ENCODE results near the gene DPF3.

The DPF3 gene

DNA sequence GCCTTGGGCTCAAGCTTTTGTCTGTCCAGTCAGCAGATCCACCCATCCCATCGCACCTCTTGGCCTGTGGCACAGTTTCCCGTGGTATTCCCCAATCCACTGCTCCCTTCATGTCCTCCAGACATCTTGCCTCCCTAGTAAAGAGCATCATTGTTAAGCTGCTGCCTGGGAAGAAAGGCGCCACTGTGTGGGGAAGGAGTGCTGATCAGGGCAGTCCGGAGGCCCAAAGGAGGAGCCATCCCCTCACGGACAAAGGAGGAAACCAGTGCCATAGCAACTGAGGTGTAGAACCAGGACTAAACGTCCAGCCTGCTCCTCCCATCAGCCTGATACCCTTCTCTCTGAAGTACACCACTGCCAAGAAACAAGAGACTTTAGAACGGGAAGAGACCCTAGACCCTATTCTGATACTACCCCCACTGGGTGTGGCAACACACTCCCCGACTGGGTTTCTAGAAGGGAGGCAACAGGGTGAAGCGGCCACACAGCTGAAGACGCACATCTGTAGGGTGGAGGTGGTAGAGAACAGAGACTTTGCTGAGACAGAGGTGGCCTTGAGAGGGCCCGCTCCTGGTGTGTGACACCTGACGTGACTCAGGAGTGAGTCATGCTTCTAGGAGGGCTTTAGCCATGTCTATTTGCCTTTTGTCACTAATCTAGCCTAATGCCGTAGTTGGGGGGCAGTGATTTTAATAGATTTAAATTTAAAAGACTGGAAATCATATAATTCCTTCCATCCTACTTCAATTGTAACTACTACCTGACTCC is 185.0 kb downstream of the DPF3 start:
- no peak for DNase-seq

DNA sequence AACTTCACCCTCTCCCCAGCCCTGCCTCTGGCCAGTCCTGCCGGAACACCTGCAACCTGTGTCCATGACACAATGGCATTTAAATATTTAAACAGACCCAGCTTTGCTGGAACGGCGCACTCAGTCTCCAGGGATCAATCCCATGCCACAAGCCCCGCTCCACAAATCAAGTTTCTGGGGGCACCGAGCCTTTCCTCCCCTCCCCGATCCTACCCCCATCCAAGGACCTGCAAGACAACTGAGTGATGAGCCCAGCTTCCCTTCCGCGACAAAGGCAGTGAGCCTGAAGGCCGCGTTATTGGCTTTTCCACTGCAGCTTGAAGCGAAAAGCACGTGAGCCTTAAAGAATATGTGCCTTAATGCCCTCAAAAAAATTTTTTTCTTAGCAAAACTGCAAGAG is 185.7 kb downstream of the DPF3 start:
- no peak for DNase-seq

GRCh38 chr14:72706485-72706884 is 187.4 kb downstream of the DPF3 start:
- DNase-seq, result no peak

DNA sequence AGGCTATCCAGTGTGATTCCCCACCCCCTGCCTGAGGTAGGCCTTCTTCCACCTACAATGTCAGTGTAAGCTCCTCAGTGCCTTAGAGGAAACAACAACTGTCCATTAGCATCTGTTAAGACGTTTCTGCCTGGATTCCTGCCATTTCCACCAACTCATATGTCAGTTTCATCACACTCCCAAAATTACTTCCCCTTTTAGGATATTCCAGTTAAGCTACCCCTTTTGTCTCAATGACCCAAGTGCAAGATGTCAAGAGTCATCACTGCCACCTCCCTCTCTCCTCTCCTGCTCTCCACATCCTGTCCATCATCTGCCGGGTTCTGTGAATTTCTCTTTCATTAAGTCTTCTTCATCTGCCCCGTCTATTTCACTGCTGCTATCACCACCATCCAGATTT is 189.4 kb downstream of the DPF3 start:
- DNase-seq, result no peak

DNA sequence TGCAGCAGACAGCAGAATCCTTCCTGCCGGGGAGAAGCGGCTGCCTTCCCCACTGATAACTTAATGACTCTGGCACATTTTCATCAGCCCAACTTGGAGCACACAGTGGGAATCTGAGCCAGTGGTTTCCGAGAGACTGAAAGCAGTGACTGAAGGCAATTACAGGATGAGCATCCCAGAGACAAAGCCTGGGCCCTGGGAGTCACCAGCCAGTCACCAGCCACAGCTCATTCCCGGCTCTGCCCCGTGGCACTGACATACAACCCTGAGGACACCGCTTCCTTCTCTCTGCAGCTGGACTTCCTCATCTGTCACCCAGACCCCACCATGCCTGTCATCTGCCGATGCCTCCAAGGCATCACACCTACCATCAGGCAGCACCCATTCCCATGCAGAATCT is 192.3 kb downstream of the DPF3 start:
- DNase-seq, result no peak

DNA sequence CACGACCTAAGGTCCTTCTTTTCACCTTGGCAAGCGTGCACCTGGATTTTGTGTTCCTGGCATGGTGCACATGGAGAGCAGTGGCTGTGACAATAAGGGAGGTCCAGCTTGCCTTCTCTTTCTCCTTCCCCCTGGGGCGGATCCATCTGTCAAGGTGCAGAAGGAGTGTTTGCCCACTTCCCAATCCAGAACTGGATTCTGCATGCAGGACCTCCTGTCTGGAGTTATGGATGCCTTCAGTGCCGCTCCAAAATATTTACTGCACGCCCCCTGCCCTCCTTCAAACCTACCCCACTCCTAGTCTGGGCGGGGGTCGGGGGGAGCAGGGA is 192.7 kb downstream of the DPF3 start:
- no peak for DNase-seq

GRCh38 chr14:72700338-72701236 is 193.3 kb downstream of the DPF3 start:
- DNase-seq, result no peak

GRCh38 chr14:72699852-72700257 is 194.0 kb downstream of the DPF3 start:
- no peak for DNase-seq

- DNase-seq, result no peak
Observed at GRCh38 chr14:72699443-72699842, 194.5 kb downstream of the DPF3 start.

GRCh38 chr14:72692696-72693095 is 201.2 kb downstream of the DPF3 start:
- no peak for DNase-seq

DNA sequence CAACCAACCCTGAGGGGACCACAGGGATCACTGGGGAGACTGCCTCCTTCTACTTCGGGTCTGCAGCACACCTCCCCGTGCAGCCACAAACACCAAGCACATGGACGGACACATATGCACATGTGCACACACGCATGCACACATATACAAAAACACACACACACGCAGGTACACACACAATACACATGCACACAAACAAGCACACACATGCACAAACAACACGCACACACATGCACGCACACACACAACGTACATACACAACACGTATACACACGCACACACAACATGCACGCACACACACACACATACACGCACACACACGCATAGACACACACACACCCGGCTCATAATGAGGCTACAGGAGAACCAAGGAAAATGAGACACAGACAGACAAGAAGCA is 203.6 kb downstream of the DPF3 start:
- no peak for DNase-seq

DNA sequence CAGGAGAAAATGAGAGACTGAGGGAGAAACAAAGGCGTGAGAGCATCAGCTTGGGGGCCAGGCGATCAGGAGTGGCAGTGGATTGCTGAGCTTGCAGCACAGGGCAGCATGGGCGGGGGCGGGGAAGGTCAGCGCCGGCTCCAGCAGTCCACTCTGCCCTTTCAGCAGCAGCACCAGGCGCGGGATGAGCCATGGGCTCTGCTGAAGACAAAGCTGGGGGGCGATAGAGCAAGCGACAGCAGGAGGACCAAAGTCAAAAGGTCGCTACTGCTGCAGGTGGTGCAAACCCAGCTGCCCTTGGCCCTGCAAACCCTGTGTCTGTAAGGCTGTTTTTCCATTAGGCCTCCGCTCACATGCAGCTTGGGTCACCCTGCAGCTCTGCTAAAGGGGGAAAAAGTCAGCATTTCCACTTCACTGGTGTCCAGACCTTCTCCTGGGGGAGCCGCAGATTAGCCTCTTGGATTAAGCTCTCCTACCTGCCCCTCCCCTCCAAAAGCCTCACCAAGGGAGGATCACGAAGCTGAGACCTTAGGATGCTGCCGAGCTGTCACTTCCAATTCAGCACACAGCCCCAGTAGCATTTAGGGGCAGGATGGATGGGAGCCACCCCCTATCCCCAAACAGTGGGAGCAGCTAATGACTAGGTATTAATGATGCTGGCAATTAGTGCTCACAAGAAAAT is 204.8 kb downstream of the DPF3 start:
- DNase-seq, result no peak

- DNase-seq, result no peak
Observed at GRCh38 chr14:72686832-72687231, 207.1 kb downstream of the DPF3 start.

GRCh38 chr14:72686101-72686500 is 207.8 kb downstream of the DPF3 start:
- DNase-seq, result no peak

GRCh38 chr14:72685456-72685855 is 208.4 kb downstream of the DPF3 start:
- no peak for DNase-seq

DNA sequence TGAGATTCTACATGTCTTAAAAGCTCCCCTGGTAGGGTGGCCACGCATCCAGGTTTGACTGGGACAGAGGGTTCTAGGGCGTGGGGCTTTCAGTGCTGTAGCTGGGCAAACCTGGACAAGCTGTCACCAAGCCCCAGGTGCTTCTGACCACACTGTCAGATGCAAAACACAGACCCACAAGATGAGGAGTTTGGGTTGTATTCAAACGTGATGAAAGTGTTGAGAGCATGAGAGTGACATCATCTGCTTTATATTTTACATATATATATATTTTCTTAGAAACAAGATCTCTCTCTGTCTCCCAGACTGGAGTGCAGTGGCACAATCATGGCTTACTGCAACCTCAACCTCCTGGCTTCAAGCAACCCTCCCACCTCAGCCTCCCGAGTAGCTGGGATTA is 210.1 kb downstream of the DPF3 start:
- no peak for DNase-seq

DNA sequence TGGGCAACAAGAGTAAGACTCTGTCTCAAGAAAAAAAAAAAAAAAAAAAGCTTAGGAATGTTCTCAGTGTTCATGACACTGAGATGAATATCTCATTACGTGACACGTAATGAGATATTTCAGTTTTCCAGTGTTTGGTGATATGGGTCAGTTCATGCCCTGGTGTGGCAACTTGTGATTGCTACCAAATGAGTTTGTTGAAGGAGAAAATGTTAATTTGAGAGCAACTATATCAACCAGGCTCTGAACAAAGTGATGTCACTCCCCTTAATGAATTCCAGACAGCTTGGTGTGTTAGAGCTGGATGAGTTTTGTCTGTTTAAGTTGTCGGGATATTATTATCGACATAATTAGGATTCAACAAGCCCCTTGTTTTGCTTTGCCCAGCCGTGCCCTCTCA is 211.7 kb downstream of the DPF3 start:
- no peak for DNase-seq

GRCh38 chr14:72680853-72681640 is 212.9 kb downstream of the DPF3 start:
- DNase-seq, result no peak

DNA sequence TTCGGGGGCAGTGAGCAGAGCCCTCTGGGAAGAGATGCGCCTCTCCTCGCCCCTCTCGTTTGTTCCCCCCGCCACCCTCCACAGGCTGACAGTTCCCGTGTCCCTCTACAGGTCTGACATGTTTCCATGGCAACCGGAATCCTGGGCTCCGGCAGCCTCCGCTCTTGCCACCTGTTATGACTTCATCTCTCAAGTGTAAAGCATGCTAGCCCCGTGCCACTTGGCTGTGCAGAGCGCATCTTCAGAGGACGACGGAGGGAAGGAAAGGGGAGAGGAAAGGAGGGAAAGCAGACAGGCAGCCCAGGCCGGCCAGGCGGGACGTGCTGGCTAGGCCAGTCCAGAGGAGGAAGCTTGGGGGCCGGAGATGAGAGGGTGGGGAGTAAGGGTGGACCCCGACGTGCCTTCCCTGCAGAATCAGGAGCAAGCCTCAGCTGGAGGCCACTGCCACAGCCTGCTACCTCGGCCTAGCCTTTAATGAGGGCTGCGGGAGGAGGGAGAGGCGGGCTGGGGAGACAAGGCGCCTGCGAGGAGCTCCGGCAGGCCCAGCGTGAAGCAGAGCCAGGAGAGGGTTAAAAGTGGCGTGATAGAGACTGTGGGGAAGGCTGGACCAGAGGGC is 214.3 kb downstream of the DPF3 start:
- no peak for DNase-seq

DNA sequence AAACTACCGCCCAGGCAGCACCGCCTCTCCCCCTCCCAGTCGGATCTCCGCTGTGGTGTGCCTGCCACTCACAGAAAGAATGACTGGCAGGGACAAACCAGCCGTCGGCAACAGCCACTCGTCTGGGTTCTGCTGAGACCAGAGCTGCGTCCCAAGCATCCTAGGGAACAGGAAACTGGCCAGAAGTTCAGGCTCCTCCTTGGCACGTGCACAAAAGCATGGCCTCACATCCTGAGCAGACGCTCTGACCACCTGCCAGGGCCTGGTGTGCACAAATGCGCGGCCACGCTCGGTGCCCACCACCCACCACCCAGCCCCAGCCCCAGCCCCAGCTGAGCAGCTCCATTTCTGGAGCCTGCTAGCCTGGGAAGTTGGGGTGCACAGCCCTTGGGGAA is 214.8 kb downstream of the DPF3 start:
- DNase-seq, result no peak

DNA sequence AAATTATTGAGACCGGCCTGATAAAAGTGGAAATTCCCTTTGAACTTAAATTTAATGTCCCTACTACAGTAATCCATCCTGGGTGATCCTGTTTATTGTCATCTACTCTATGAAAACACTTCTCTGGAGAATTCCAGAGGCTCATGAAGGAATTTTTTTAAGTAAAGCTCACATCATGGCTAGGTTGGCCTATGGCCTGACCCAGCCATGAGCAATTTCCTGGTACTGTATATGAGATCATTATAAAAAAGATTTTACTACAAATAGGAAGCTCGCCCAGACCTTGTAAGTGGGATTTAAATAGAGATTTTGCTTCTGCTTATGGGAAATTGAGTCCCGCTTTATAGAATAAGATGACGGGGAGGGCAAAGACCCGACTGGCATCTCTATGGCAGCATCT is 215.5 kb downstream of the DPF3 start:
- no peak for DNase-seq

DNA sequence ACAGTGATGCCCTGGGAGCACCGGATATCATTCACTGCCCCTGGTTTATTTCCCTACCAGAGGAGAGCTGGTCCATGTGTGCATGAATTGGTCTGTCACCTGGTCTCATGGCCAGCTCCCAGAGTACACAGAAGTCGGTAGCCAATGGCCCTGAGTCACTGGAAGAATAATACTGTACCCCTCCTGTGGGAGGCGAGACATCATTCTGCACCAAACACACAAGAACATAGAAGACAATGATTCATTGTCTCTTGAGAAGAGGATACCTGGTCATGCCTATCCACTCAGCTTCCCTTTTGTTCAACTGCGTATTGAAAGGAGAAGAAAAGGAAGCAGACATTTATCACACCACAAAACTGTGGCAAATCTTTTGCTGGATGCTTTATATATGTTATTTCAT is 216.2 kb downstream of the DPF3 start:
- DNase-seq, result no peak

DNA sequence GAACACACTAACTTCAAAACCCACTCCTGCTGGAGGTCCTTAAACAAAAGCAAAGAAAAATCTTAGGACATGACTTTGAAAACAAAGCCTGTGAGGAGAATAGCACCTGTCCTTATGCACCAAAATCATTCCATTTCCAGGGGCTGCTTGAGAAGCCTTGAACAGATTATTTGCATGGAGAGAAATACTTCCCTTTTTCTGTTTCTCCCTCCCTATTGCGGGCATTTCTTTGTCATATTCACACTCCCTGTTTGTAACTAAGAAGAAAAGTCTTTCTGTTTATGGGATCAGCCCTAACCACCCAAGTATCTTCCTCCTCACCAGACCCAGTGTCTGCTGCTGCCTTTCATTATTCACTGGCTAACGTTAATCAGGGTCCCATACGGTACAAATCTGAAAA is 218.8 kb downstream of the DPF3 start:
- DNase-seq, result no peak
